ENCODE data around the gene PRR9.

- no peak for TF ChIP-seq CTCF (IDR thresholded peaks at IDR 0.05)
- TF ChIP-seq POLR2A (IDR thresholded peaks at IDR 0.05): no peak
Measured at GRCh38 chr1:153253076-153253475, 35.7 kb downstream of the PRR9 start.

Data from esophagus squamous epithelium (tissue), 4 donors.